Measurements from ENCODE around the gene KCNQ1. TPM values are rescaled to one million over a fixed set of nuclear protein-coding genes. Genes with fewer than 3 reads are reported as not detected.

Gene KCNQ1
- total and polyA plus RNA-seq, 4 donors: 15.4 to 41.7 (median 26.2) TPM

GRCh38 chr11:2739531-2740274, 294.9 kb downstream of the KCNQ1 start:
- ATAC-seq (ENCODE audit: insufficient read depth, low FRiP score): no peak
- DNase-seq: no peak
- Histone ChIP-seq H3K9me3 (ENCODE audit: control insufficient read depth in 4 of 4, insufficient read depth in 3 of 4, low read length in 3 of 4) (no peaks in the 10 kb centered on the region), H3K4me3 (no peak overlapping the region), H3K36me3 (ENCODE audit: control insufficient read depth in 4 of 4, insufficient read depth in 4 of 4, low read length in 4 of 4) (no peaks in the 10 kb centered on the region), H3K4me1 (ENCODE audit: control insufficient read depth in 5 of 5, insufficient read depth in 5 of 5, low read length in 5 of 5) (peaks cover 0 to 24% (median 9%) of the 10 kb centered on the region in 5 donors), H3K27ac (ENCODE audit: low read depth in 1 of 2, low read length in 1 of 2) (no peak overlapping the region), H3K27me3 (ENCODE audit: control insufficient read depth in 3 of 3, insufficient read depth in 3 of 3, low read length in 2 of 3) (no peaks in the 10 kb centered on the region), H3K9ac (ENCODE audit: insufficient read depth in 1 of 2, low read length in 2 of 2) (no peak overlapping the region)
- WGBS, 2 donors: 91 to 93% methylated on average over 18 of the region's 18 CpGs
- no peak for TF ChIP-seq CTCF (IDR thresholded peaks at IDR 0.05; ENCODE audit: control extremely low read depth, extremely low read depth)

- no peak for TF ChIP-seq CTCF (IDR thresholded peaks at IDR 0.05; ENCODE audit: control extremely low read depth, extremely low read depth)
- H3K27me3 ChIP-seq (ENCODE audit: control insufficient read depth in 3 of 3, insufficient read depth in 3 of 3, low read length in 2 of 3): no peaks in the 10 kb centered on the region
- peaks cover 0 to 24% (median 9%) of the 10 kb centered on the region in 5 donors for H3K4me1 ChIP-seq (ENCODE audit: control insufficient read depth in 5 of 5, insufficient read depth in 5 of 5, low read length in 5 of 5)
- DNase-seq: peak in 1 of 3 donors; percentile 10
- no peak overlapping the region for H3K27ac ChIP-seq (ENCODE audit: low read depth in 1 of 2, low read length in 1 of 2)
- no peaks in the 10 kb centered on the region for H3K36me3 ChIP-seq (ENCODE audit: control insufficient read depth in 4 of 4, insufficient read depth in 4 of 4, low read length in 4 of 4)
- no peak for ATAC-seq (ENCODE audit: insufficient read depth, low FRiP score)
- no peaks in the 10 kb centered on the region for H3K9me3 ChIP-seq (ENCODE audit: control insufficient read depth in 4 of 4, insufficient read depth in 3 of 4, low read length in 3 of 4)
- H3K9ac ChIP-seq (ENCODE audit: insufficient read depth in 1 of 2, low read length in 2 of 2): no peak overlapping the region
- WGBS, 2 donors: 84 to 87% methylated on average over 17 of the region's 17 CpGs
- no peak overlapping the region for H3K4me3 ChIP-seq
Observed at GRCh38 chr11:2740275-2740940, 295.6 kb downstream of the KCNQ1 start.

GRCh38 chr11:2741006-2741376, 296.2 kb downstream of the KCNQ1 start:
- Histone ChIP-seq H3K9me3 (ENCODE audit: control insufficient read depth in 4 of 4, insufficient read depth in 3 of 4, low read length in 3 of 4) (no peaks in the 10 kb centered on the region), H3K36me3 (ENCODE audit: control insufficient read depth in 4 of 4, insufficient read depth in 4 of 4, low read length in 4 of 4) (no peaks in the 10 kb centered on the region), H3K4me3 (no peak overlapping the region), H3K9ac (ENCODE audit: insufficient read depth in 1 of 2, low read length in 2 of 2) (no peak overlapping the region), H3K27ac (ENCODE audit: low read depth in 1 of 2, low read length in 1 of 2) (peak overlapping the region in 1 of 2 donors; percentile 44), H3K4me1 (ENCODE audit: control insufficient read depth in 5 of 5, insufficient read depth in 5 of 5, low read length in 5 of 5) (peaks cover 0 to 24% (median 9%) of the 10 kb centered on the region in 5 donors), H3K27me3 (ENCODE audit: control insufficient read depth in 3 of 3, insufficient read depth in 3 of 3, low read length in 2 of 3) (no peaks in the 10 kb centered on the region)
- 84 to 86% methylated on average over 7 of the region's 7 CpGs for WGBS, 2 donors
- peak in 1 of 3 donors; percentile 10 for DNase-seq
- no peak for TF ChIP-seq CTCF (IDR thresholded peaks at IDR 0.05; ENCODE audit: control extremely low read depth, extremely low read depth)
- ATAC-seq (ENCODE audit: insufficient read depth, low FRiP score): no peak
